ENCODE data around the gene ABCA3. TPM values are rescaled to one million over a fixed set of nuclear protein-coding genes. Genes with fewer than 3 reads are reported as not detected.

ABCA3 gene
- polyA plus RNA-seq, 1 experiment, result 3.8 TPM

- no peak for DNase-seq (ENCODE audit: low read depth)
- ChIA-PET CTCF (interaction anchor here (0.6 to 1.4 kb wide), 36 partner anchors 8 to 173 kb away, joined by 3 to 7 read pairs (median 4); partner anchors contain the start of genes CCNF and TBC1D24), POLR2A (no interaction called here)
- Histone ChIP-seq H3K36me3 (ENCODE audit: control insufficient read depth, insufficient read depth, low read length) (no peaks in the 10 kb centered on the region), H3K4me3 (ENCODE audit: low read depth, low read length) (peak overlapping the region; percentile 61), H3K27me3 (ENCODE audit: control insufficient read depth, insufficient read depth, low read length) (peaks cover 7% of the 10 kb centered on the region)
- peak; percentile 26; the same call in 1 of the 2 replicates for TF ChIP-seq CTCF (IDR thresholded peaks at IDR 0.05; ENCODE audit: insufficient read depth, low read depth, low read length)
These were observed 725 bp downstream of the ABCA3 start for GRCh38 chr16:2339521-2340484.

DNA sequence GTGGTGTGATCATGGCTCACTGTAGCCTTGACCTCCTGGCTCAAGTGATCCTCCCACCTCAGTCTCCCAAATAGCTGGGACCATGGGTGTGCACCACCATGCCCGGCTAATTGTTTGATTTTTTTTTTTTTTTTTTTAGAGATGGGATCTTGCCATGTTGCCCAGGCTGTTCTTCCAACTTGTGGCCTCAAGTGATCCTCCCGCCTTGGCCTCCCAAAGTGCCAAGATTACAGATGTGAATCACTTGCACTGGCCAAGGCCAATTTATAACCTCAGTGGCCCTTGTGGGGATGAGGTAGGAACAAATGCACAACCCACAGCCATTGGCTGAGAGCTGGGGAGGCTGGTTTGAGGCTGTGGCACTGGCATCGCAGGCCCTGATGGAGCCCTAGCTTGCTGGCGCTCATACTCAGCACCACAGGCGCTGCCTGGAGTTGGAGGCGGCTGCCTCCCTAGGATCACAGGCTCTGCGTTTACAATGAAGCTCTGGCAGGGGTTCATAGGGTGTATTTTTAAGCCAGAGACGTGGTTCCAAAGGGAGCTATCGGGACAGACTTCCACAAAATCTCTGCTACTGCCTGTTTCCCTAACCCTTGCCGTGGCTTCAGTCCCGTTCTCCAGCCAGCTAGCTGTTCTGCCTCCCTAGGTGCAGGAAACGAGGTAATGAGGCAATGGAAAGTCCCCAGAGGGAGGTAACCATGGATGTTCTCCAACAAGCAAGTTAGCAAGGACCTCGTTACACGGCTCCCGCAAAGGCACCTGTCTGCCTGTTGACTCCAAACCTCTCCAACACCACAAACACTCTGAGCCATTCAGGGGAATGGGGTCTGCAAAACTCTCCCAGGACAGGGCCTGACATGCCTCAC is 2.9 kb downstream of the ABCA3 start:
- CTCF ChIA-PET, result interaction anchor here (0.7 to 1.2 kb wide), 4 partner anchors 9 to 164 kb away, joined by 3 to 5 read pairs (median 4); no protein-coding TSS in a partner anchor
- Histone ChIP-seq H3K36me3 (ENCODE audit: control insufficient read depth, insufficient read depth, low read length) (no peaks in the 10 kb centered on the region), H3K27me3 (ENCODE audit: control insufficient read depth, insufficient read depth, low read length) (peaks cover 5% of the 10 kb centered on the region), H3K4me3 (ENCODE audit: low read depth, low read length) (no peak overlapping the region)
- no peak for DNase-seq (ENCODE audit: low read depth)
- POLR2A ChIA-PET, result no interaction called here
- no peak for TF ChIP-seq CTCF (IDR thresholded peaks at IDR 0.05; ENCODE audit: insufficient read depth, low read depth, low read length)

DNA sequence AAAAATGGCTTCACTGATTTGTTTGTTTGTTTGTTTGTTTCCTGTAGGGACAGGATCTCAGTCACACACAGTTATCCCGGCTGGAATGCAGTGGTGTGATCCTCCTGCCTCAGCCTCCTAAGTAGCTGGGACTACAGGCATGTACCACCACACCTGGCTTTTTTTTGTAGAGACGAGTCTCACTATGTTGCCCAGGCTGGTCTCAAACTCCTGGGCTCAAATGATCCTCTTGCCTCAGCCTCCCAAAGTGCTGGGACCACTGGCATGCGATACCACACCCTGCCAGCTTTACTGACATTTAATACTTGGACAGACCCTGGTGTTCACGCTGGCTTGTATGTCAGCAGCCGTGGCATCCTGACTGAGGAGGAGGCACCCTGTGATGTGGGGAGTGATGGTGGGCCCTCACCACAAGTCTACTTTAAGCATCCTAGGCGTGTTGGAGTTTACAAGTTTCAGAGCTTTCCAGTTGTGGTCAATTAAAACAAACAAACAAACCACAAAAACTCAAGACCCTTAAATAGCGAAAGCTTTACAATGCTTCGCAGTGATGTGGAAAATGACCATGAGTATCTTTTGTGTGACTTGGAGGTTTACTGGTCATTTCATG is 5.1 kb downstream of the ABCA3 start:
- no peak for DNase-seq (ENCODE audit: low read depth)
- no peak for TF ChIP-seq CTCF (IDR thresholded peaks at IDR 0.05; ENCODE audit: insufficient read depth, low read depth, low read length)
- Histone ChIP-seq H3K36me3 (ENCODE audit: control insufficient read depth, insufficient read depth, low read length) (no peaks in the 10 kb centered on the region), H3K27me3 (ENCODE audit: control insufficient read depth, insufficient read depth, low read length) (no peaks in the 10 kb centered on the region; the same call in 1 of the 2 replicates), H3K4me3 (ENCODE audit: low read depth, low read length) (no peak overlapping the region)
- POLR2A ChIA-PET, result no interaction called here
- CTCF ChIA-PET, result no interaction called here

- no peak for DNase-seq (ENCODE audit: low read depth)
- no peaks in the 10 kb centered on the region; the same call in 1 of the 2 replicates for H3K27me3 ChIP-seq (ENCODE audit: control insufficient read depth, insufficient read depth, low read length)
These were observed 6.7 kb downstream of the ABCA3 start for GRCh38 chr16:2333772-2334379.

More at GRCh38 chr16:2333772-2334379, 6.7 kb downstream of the ABCA3 start:
- ChIA-PET CTCF (no interaction called here), POLR2A (no interaction called here)
- TF ChIP-seq CTCF (IDR thresholded peaks at IDR 0.05; ENCODE audit: insufficient read depth, low read depth, low read length), result no peak
- Histone ChIP-seq H3K36me3 (ENCODE audit: control insufficient read depth, insufficient read depth, low read length) (no peaks in the 10 kb centered on the region), H3K4me3 (ENCODE audit: low read depth, low read length) (no peak overlapping the region)
